LHCN-M2 (cell line): ENCODE data around the gene LIFR. TPM values are rescaled to one million over a fixed set of nuclear protein-coding genes. Genes with fewer than 3 reads are reported as not detected.
"Not testable (repeated sequence)": the region's sequence is repeated elsewhere in the genome, so short reads cannot be mapped to it uniquely, and the experiment has no call there.

Experiments
- DNase-seq: peaks from one replicate; pipeline ENCODE4 v3.0.0-alpha.2; 2012; ENCODE audit warnings: low read depth
- total RNA-seq: library from RNA; depleted of rRNA; stranded (reverse); fragments of >200 nt; gene quantifications from 2 replicates; pipeline ENCODE4 v1.2.3, GENCODE V29; 2014

LIFR gene
- total RNA-seq, 1 experiment from 2014 or later = 20.4 TPM

DNA sequence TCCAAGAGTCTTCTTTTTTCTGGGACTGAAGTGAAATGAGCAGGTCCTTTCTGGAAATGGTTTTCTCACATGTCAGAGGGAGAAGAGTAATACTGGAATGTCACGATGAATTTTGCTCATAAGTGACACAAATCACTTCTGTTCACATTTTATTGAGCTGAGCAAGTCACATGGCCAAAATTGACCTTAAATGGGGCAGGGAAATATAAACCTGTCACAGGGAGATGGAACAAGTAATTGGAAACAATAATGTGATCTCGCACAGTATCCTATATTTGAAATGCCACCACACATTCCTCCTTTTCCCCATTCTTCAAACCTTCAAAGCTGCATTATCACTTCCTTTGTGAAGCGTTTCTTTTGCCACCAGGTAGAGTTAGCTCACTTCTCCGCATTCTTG is 25.2 kb upstream of the LIFR start:
- DNase-seq = no peak

- no peak for DNase-seq
Measured at GRCh38 chr5:38579105-38579504, 22.7 kb upstream of the LIFR start.

- DNase-seq = no peak
Measured at GRCh38 chr5:38576961-38577684, 20.7 kb upstream of the LIFR start.

GRCh38 chr5:38576442-38576841 is 20.0 kb upstream of the LIFR start:
- no peak for DNase-seq

DNA sequence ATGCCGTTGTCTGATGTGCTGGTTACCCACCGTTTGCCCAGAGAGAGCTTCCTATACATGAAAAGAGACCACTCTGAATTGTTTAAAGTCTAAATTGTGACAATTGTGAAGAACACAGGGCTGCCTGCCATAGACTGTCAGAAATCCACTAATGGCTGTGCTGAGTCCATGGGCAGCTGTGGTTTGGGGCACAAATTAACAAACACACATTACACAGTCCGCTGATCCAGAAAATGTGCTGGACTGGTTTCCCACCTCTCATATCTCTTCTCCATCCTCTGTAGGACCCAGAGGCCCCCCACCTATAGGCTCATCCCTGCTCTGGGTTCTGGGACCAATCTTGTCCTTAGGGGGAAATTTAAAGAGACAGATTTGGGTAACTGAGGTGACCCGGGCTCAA is 19.0 kb upstream of the LIFR start:
- no peak for DNase-seq

- no peak for DNase-seq
Measured at GRCh38 chr5:38574009-38574408, 17.6 kb upstream of the LIFR start.

DNA sequence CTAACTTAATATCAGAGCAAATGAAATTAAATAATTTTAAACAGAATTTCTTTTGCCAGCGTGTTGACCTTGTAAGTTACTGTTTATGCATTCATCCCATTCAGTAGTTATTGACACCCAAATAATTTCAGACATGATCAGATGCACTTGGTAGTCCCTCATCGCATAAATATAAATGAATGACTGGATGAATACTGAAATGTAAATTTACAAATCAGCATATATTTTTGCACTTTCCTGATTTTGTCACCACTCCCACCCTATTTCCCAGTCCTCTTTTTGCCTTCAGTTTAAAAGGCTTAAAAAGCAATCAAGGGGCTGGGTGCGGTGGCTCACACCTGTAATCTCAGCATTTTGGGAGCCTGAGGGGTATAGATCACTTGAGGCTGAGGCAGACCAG is 17.1 kb upstream of the LIFR start:
- DNase-seq = no peak

DNA sequence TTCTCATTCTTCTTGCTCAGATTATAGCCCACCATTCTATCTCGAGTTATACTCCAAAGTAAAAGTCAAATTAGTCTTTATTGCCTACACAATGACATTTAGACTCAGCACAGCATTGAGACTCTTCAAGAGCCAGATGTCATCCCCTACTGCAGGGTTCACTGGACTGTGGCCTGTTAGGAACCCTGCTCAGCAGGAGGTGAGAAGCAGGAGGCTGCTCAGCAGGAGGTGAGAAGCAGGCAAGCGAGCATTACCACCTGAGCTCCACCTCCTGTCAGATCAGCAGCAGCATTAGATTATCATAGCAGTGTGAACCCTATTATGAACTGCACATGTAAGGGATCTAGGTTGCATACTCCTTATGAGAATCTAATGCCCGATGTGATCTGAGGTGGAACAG is 12.7 kb upstream of the LIFR start:
- DNase-seq = no peak

DNA sequence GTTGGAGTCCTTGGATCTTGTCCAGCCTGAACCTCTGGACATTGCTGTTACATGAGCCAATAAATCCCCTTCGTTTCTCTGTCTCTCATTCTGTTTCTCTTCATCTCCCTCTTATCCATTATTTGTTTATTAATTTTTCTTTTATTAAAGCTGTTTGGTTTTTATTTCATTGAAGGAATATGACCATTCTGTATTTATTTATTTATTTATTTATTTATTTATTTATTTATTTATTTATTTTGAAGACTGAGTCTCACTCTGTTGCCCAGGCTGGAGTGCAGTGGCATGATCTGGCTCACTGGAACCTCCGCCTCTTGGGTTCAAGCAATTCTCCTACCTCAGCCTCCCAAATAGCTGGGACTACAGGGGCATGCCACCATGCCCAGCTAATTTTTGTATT is 10.9 kb upstream of the LIFR start:
- DNase-seq = not testable (repeated sequence)

DNA sequence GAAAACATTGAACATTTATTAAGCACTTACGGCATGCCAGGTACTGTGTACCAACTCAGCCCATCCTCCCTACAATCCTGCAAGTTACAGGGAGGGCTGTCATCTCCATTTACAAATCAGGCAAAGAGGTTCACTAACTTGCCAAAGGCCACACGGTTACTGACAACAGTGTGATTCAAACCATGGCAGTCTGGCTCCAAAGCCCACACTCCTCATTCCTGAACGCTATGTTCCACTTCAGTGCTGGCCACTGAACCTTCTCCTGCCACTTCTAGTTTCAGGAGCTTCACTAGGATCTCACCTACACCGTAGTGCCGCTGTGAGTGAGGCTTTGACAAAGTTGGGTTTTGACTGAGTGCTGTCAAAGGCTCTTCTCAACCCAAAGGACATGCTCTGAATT is 7.2 kb upstream of the LIFR start:
- DNase-seq = no peak

- no peak for DNase-seq
Measured at GRCh38 chr5:38562444-38563210, 6.2 kb upstream of the LIFR start.

DNA sequence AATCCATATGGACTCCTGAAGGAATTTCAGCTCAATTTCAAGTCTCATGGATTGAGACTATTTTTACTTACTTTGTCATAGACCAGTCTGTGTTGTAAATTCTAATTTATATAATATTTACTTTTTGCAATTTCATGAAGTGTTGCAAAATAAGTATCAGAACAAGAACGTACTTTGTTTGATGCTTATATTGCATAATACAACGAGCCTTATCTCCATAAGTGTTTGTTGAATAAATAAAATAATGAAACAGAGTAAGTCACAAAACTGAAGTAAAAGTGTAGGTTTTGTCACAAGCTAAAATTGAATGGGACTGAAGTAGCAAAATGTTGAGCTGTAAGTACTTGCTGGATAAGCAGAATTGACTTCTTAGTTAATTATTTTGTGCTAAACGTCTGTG is 3.0 kb upstream of the LIFR start:
- no peak for DNase-seq

DNA sequence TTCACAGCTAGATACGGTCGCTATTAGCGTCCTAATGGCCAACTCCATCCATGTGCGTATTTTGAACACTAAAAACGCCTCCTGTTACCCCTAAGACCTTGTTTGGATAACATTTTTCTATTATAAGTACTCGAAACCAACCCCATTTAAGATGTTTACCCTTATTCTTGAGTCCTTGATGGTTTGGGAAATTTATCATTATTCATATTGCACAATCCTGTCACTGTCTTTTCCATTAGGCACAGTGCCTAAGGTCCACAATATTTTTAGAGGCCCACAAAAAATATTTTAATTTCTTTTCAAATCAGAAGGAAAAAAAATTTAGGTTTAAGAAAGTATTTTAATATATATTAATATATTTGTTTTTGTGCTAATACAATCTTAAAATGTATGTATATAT is 1.3 kb upstream of the LIFR start:
- DNase-seq = no peak

GRCh38 chr5:38557308-38557710 is 863 bp upstream of the LIFR start:
- no peak for DNase-seq

- no peak for DNase-seq
Measured at GRCh38 chr5:38556088-38556598, 303 bp downstream of the LIFR start.

GRCh38 chr5:38555354-38556087 is 925 bp downstream of the LIFR start:
- no peak for DNase-seq

- DNase-seq = no peak
Measured at GRCh38 chr5:38554861-38555260, 1.6 kb downstream of the LIFR start.

DNA sequence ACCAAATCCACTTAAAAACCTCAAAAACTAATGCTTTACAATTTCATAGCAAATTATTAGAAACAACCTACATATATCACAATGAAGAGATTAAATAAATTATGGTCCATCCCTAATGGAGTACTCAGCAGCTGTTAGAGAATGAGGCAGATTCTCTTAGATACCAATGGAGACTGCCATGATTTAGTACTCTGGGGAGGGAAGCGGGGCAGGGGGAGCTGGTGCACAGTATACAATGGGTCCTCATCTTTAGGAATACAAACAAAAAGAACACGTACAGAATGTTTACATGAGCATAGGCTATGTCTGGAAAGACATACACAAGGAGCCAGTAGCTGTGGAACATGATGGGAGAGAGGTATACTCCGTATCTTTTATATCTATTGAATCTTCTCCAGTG is 2.0 kb downstream of the LIFR start:
- DNase-seq = no peak

GRCh38 chr5:38553001-38553521 is 3.4 kb downstream of the LIFR start:
- no peak for DNase-seq

- DNase-seq = peak; percentile 62
Measured at GRCh38 chr5:38551030-38552017, 5.1 kb downstream of the LIFR start.
